IMR-90 (cell line): ENCODE data around the gene PSPN. TPM values are rescaled to one million over a fixed set of nuclear protein-coding genes. Genes with fewer than 3 reads are reported as not detected.

Experiments
- ATAC-seq: fragments of 200-7000 bp; cut with Tn5 transposase; 2 replicates; pipeline ENCODE4 v1.9.1; 2020; ENCODE audit warnings: low read depth, mild to moderate bottlenecking, moderate library complexity
- BruUV-seq: library from RNA; stranded (reverse); fragments of 400-500 nt; replicated peaks from 2 replicates; lab custom pipeline; 2021; lab: Mats Ljungman, UMichigan
- CTCF ChIA-PET: fragments of 300-600 bp; formaldehyde crosslinking; extraction: SDS; loops from one replicate; lab custom pipeline; 2021; ENCODE audit warnings: antibody characterized with exemption; lab: Yijun Ruan, JAX
- POLR2A ChIA-PET: fragments of 300-600 bp; sonication (Branson Sonifier 250); formaldehyde crosslinking; loops from one replicate; lab custom pipeline; 2022; ENCODE audit warnings: antibody characterized with exemption; ENCODE audit not compliant: unreplicated experiment; lab: Charles Lee
- DNase-seq: peaks from one replicate; pipeline ENCODE4 v3.0.0; 2013
- H2AFZ ChIP-seq: replicated peaks from 2 replicates; pipeline ENCODE3; 2013; ENCODE audit warnings: low read length, mild to moderate bottlenecking; ENCODE audit not compliant: poor library complexity
- H2AK5ac ChIP-seq: 2 replicates; pipeline ENCODE4 v1.6.1; 2013; ENCODE audit warnings: low read depth, low read length, inconsistent platforms
- H2AK9ac ChIP-seq: replicated peaks from 2 replicates; pipeline ENCODE3; 2013; ENCODE audit warnings: mild to moderate bottlenecking, low read depth, low read length, moderate library complexity; ENCODE audit not compliant: poor library complexity
- H2BK120ac ChIP-seq: 2 replicates; pipeline ENCODE4 v1.6.1; 2013; ENCODE audit warnings: low read depth, low read length, inconsistent platforms
- H2BK15ac ChIP-seq: 3 replicates; pipeline ENCODE4 v1.6.1; 2013; ENCODE audit warnings: low read depth, low read length, inconsistent platforms
- H2BK20ac ChIP-seq: 2 replicates; pipeline ENCODE4 v1.6.1; 2013; ENCODE audit warnings: low read depth, mild to moderate bottlenecking, inconsistent platforms, low read length, moderate library complexity
- H2BK5ac ChIP-seq: 2 replicates; pipeline ENCODE4 v1.6.1; 2013; ENCODE audit warnings: mild to moderate bottlenecking, low read depth, low read length, inconsistent platforms; ENCODE audit not compliant: poor library complexity, severe bottlenecking
- H3K14ac ChIP-seq: replicated peaks from 2 replicates; pipeline ENCODE4 v1.6.1; 2013; ENCODE audit warnings: low read depth, low read length, inconsistent platforms
- H3K18ac ChIP-seq: 2 replicates; pipeline ENCODE4 v1.6.1; 2013; ENCODE audit warnings: low read depth, low read length, control low read depth
- H3K23ac ChIP-seq: 2 replicates; pipeline ENCODE4 v1.6.1; 2013; ENCODE audit warnings: low read depth, low read length, inconsistent platforms
- H3K27ac ChIP-seq: 2 replicates; pipeline ENCODE4 v1.5.1; 2013; ENCODE audit warnings: mild to moderate bottlenecking, control low read depth, low read length; ENCODE audit not compliant: insufficient read depth
- H3K27me3 ChIP-seq: 2 replicates; pipeline ENCODE4 v1.6.1; 2013; ENCODE audit warnings: low read length; ENCODE audit not compliant: control insufficient read depth, insufficient read depth
- H3K36me3 ChIP-seq: 2 replicates; pipeline ENCODE4 v1.6.1; 2013; ENCODE audit warnings: low read length, mixed read lengths; ENCODE audit not compliant: control insufficient read depth, insufficient read depth
- H3K4ac ChIP-seq: 2 replicates; pipeline ENCODE4 v1.6.1; 2013; ENCODE audit warnings: low read depth, low read length, inconsistent platforms
- H3K4me1 ChIP-seq: 2 replicates; pipeline ENCODE4 v1.6.1; 2013; ENCODE audit warnings: low read length, mixed read lengths; ENCODE audit not compliant: control insufficient read depth, insufficient read depth
- H3K4me2 ChIP-seq: 2 replicates; pipeline ENCODE4 v1.6.1; 2013; ENCODE audit warnings: low read depth, mild to moderate bottlenecking, control low read depth, low read length, moderate library complexity
- H3K4me3 ChIP-seq: 2 replicates; pipeline ENCODE4 v1.5.1; 2013; ENCODE audit warnings: low read depth, mild to moderate bottlenecking, control low read depth, low read length, moderate library complexity; ENCODE audit not compliant: insufficient read depth
- H3K56ac ChIP-seq: 2 replicates; pipeline ENCODE4 v1.6.1; 2013; ENCODE audit warnings: low read length, inconsistent platforms; ENCODE audit not compliant: insufficient read depth; ENCODE audit errors: extremely low read depth
- H3K79me1 ChIP-seq, 2 experiments: 2 replicates each; pipeline ENCODE4 v1.6.1; 2013; ENCODE audit warnings: low read length in 2 of 2, inconsistent platforms in 1 of 2, low read depth in 1 of 2
- H3K9ac ChIP-seq: 2 replicates; pipeline ENCODE4 v1.6.1; 2013; ENCODE audit warnings: low read depth, low read length, control low read depth
- H3K9me1 ChIP-seq: 2 replicates; pipeline ENCODE4 v1.6.1; 2013; ENCODE audit warnings: low read length, inconsistent platforms; ENCODE audit not compliant: insufficient read depth
- H3K9me3 ChIP-seq: 2 replicates; pipeline ENCODE4 v1.6.1; 2013; ENCODE audit warnings: low read length; ENCODE audit not compliant: control insufficient read depth, insufficient read depth
- H4K20me1 ChIP-seq: 2 replicates; pipeline ENCODE4 v1.6.1; 2013; ENCODE audit warnings: low read length, inconsistent platforms; ENCODE audit not compliant: insufficient read depth
- H4K5ac ChIP-seq: 2 replicates; pipeline ENCODE4 v1.6.1; 2013; ENCODE audit warnings: mild to moderate bottlenecking, low read depth, low read length, control low read depth
- H4K8ac ChIP-seq, 2 experiments: 2 replicates each; pipeline ENCODE4 v1.6.1; 2013; ENCODE audit warnings: low read depth in 2 of 2, low read length in 2 of 2, control low read depth in 1 of 2, inconsistent platforms in 1 of 2
- H4K91ac ChIP-seq: 2 replicates; pipeline ENCODE4 v1.6.1; 2013; ENCODE audit warnings: low read depth, low read length, inconsistent platforms; ENCODE audit not compliant: insufficient read depth
- BHLHE40 ChIP-seq: fragments of 150-350 bp; IDR thresholded peaks from 2 replicates; pipeline ENCODE4 v1.6.1; 2016; ENCODE audit warnings: mild to moderate bottlenecking, low read depth, low read length
- CEBPB ChIP-seq: IDR thresholded peaks from 2 replicates; pipeline ENCODE4 v1.6.1; 2012; ENCODE audit warnings: low read depth, low read length, improper control_type of control experiment
- CHD1 ChIP-seq: IDR thresholded peaks from 2 replicates; pipeline ENCODE4 v1.6.1; 2012; ENCODE audit warnings: low read depth, low read length, improper control_type of control experiment
- CTCF ChIP-seq: conservative IDR thresholded peaks from 2 replicates; pipeline ENCODE4 v1.5.1; 2012; ENCODE audit warnings: mild to moderate bottlenecking, low read depth, low read length, improper control_type of control experiment
- ELK1 ChIP-seq: fragments of 150-350 bp; IDR thresholded peaks from 2 replicates; pipeline ENCODE4 v1.6.1; 2016; ENCODE audit warnings: low read depth, mild to moderate bottlenecking, low read length, moderate library complexity, borderline replicate concordance
- FOS ChIP-seq: fragments of 150-350 bp; IDR thresholded peaks from 2 replicates; pipeline ENCODE4 v1.6.1; 2016; ENCODE audit warnings: low read depth, low read length
- MAFK ChIP-seq: IDR thresholded peaks from 2 replicates; pipeline ENCODE4 v1.6.1; 2012; ENCODE audit warnings: low read depth, low read length, improper control_type of control experiment
- MAZ ChIP-seq: IDR thresholded peaks from 2 replicates; pipeline ENCODE4 v1.6.1; 2012; ENCODE audit warnings: low read depth, mild to moderate bottlenecking, low read length, improper control_type of control experiment, moderate library complexity, borderline replicate concordance
- MXI1 ChIP-seq: IDR thresholded peaks from 2 replicates; pipeline ENCODE4 v1.6.1; 2012; ENCODE audit warnings: low read depth, mild to moderate bottlenecking, low read length, moderate library complexity, borderline replicate concordance
- NFE2L2 ChIP-seq: fragments of 150-350 bp; IDR thresholded peaks from 2 replicates; pipeline ENCODE4 v1.6.1; 2016; ENCODE audit warnings: low read depth, mild to moderate bottlenecking, low read length
- RCOR1 ChIP-seq: IDR thresholded peaks from 2 replicates; pipeline ENCODE4 v1.6.1; 2012; ENCODE audit warnings: mild to moderate bottlenecking, low read length, improper control_type of control experiment; ENCODE audit not compliant: insufficient replicate concordance
- RFX5 ChIP-seq: IDR thresholded peaks from 2 replicates; pipeline ENCODE4 v1.8.0; 2012; ENCODE audit warnings: low read depth, mild to moderate bottlenecking, low read length, moderate library complexity
- SMC3 ChIP-seq: fragments of 150-350 bp; IDR thresholded peaks from 2 replicates; pipeline ENCODE4 v1.6.1; 2016; ENCODE audit warnings: low read depth, mild to moderate bottlenecking, antibody characterized with exemption, low read length, moderate library complexity
- WGBS, 2 experiments: methylation state at CpG; one replicate each; pipeline versions ENCODE4 v1.1.5 to v1.1.7; 2013; ENCODE audit warnings: missing lambda C conversion rate in 2 of 2; ENCODE audit not compliant: insufficient read length in 1 of 2; ENCODE audit errors: extremely low coverage in 2 of 2; 5-methylcytosine and 5-hydroxymethylcytosine counted together
- dilution Hi-C: fragments of 300-500 bp; cut with HindIII; formaldehyde crosslinking; loops from one replicate; pipeline ENCODE4 v1.14.3; 2018; ENCODE audit warnings: low sequenced_read_pairs; ENCODE audit not compliant: unreplicated experiment
- in situ Hi-C: fragments of 300-500 bp; cut with MboI; formaldehyde crosslinking; loops from 3 replicates; pipeline ENCODE4 v1.14.3; 2019; ENCODE audit warnings: low sequenced_read_pairs, inconsistent platforms, mixed read lengths
- intact Hi-C: fragments of 100-400 bp; cut with micrococcal nuclease; formaldehyde crosslinking; loops from 2 replicates; pipeline ENCODE4 v1.10.0; 2022
- polyA plus RNA-seq, 3 experiments: library from polyadenylated mRNA; depleted of rRNA; stranded (reverse); fragments of >200 nt; gene quantifications; 2 replicates each; pipeline ENCODE4 v1.2.3, GENCODE V29; 2012; ENCODE audit warnings: low replicate concordance in 1 of 3
- total RNA-seq: library from RNA; depleted of rRNA; stranded (reverse); fragments of >200 nt; gene quantifications from 2 replicates; pipeline ENCODE4 v1.2.3, GENCODE V29; 2012

The PSPN gene
- total and polyA plus RNA-seq, 2 of the 4 experiments (the other 2 are of a cell fraction): 0.34 to 0.54 TPM

GRCh38 chr19:6383188-6383587 is 7.5 kb upstream of the PSPN start:
- H3K23ac ChIP-seq: no peak overlapping the region
- POLR2A ChIA-PET: no interaction called here
- H2AK9ac ChIP-seq: peak overlapping the region; percentile 16
- dilution Hi-C loops: no loop called here
- peaks cover 70% of the 10 kb centered on the region for H3K36me3 ChIP-seq
- H3K79me1 ChIP-seq: peaks cover 0 to 3% of the 10 kb centered on the region in 2 experiments; a peak in 2 of 4 replicates
- peaks cover 2% of the 10 kb centered on the region; the same call in 1 of the 2 replicates for H3K4me1 ChIP-seq
- no peak overlapping the region for H3K4ac ChIP-seq
- H3K56ac ChIP-seq: no peak overlapping the region
- no peaks in the 10 kb centered on the region for H4K20me1 ChIP-seq
- no peak overlapping the region for H3K18ac ChIP-seq
- no peak overlapping the region for H3K9ac ChIP-seq
- DNase-seq (no peak), ATAC-seq (no peak)
- H3K14ac ChIP-seq: no peak overlapping the region
- H2AFZ ChIP-seq: no peak overlapping the region
- H4K8ac ChIP-seq: no peak overlapping the region
- H2AK5ac ChIP-seq: no peak overlapping the region
- no peak overlapping the region for H2BK5ac ChIP-seq
- intact Hi-C loops: no loop called here
- H2BK120ac ChIP-seq: no peak overlapping the region
- H3K4me3 ChIP-seq: no peak overlapping the region
- CTCF ChIA-PET: no interaction called here
- no peak overlapping the region for H2BK15ac ChIP-seq
- no peak overlapping the region for H4K5ac ChIP-seq
- H3K9me1 ChIP-seq: no peaks in the 10 kb centered on the region
- H2BK20ac ChIP-seq: no peak overlapping the region
- TF ChIP-seq RCOR1 (no peak), BHLHE40 (no peak), SMC3 (no peak), MXI1 (no peak), MAFK (no peak), NFE2L2 (no peak), ELK1 (no peak), MAZ (no peak), FOS (no peak), CEBPB (no peak), RFX5 (no peak), CTCF (no peak), CHD1 (no peak)
- no peak overlapping the region for H3K4me2 ChIP-seq
- H3K27ac ChIP-seq: no peak overlapping the region
- no TSS peak for BruUV-seq
- no peak overlapping the region for H4K91ac ChIP-seq
- WGBS, 2 experiments: 92% methylated on average over 14 of the region's 19 CpGs; no CpG with 5 or more reads in 1 of the 2 experiments
- in situ Hi-C loops: no loop called here
- H3K9me3 ChIP-seq: peaks cover 7% of the 10 kb centered on the region; the same call in 1 of the 2 replicates
- no peaks in the 10 kb centered on the region for H3K27me3 ChIP-seq
